B cell (primary cell): ENCODE measurements around the gene ARPIN. TPM values are rescaled to one million over a fixed set of nuclear protein-coding genes. Genes with fewer than 3 reads are reported as not detected.

Source experiments
- ATAC-seq: fragments of 200-7000 bp; cut with Tn5 transposase; one replicate; pipeline ENCODE4 v1.10.0; 2021; ENCODE audit warnings: low read depth, mild to moderate bottlenecking, moderate number of reproducible peaks, moderate library complexity
- CTCF ChIA-PET: fragments of 350-600 bp; sonication (Branson Sonifier 250); formaldehyde crosslinking; loops from one replicate; lab custom pipeline; 2021; ENCODE audit warnings: antibody characterized with exemption, inconsistent platforms; lab: Charles Lee
- POLR2A ChIA-PET: fragments of 350-600 bp; sonication (Branson Sonifier 250); formaldehyde crosslinking; loops from one replicate; lab custom pipeline; 2021; ENCODE audit warnings: antibody characterized with exemption; lab: Charles Lee
- DNase-seq: peaks from one replicate; pipeline ENCODE4 v3.0.0; 2013
- H2AFZ ChIP-seq: 2 replicates; pipeline ENCODE4 v1.6.1; 2012; ENCODE audit warnings: mild to moderate bottlenecking, low read depth, low read length; ENCODE audit not compliant: insufficient read depth, poor library complexity, severe bottlenecking
- H3K27ac ChIP-seq, 2 donors: 1 replicate in 1 of 2; 2 replicates in 1 of 2; pipeline ENCODE4 v1.5.1; 2012 to 2013; ENCODE audit warnings: low read length in 2 of 2, mild to moderate bottlenecking in 2 of 2, moderate library complexity in 1 of 2
- H3K27me3 ChIP-seq, 4 experiments: fragments of 200-600 bp in 1 of 4; sonication (generic) in 1 of 4; replicated peaks in 1 of 4; 1 replicate in 2 of 4; 2 replicates in 2 of 4; pipeline versions ENCODE4 v1.6.1 to v1.7.0; 2013 to 2016; ENCODE audit warnings: low read length in 3 of 4, mild to moderate bottlenecking in 2 of 4, mixed read lengths in 1 of 4, moderate library complexity in 1 of 4; ENCODE audit not compliant: insufficient read depth in 4 of 4, control insufficient read depth in 3 of 4; ENCODE audit errors: control extremely low read depth in 1 of 4
- H3K36me3 ChIP-seq, 2 experiments: replicated peaks in 1 of 2; 1 replicate in 1 of 2; 2 replicates in 1 of 2; pipeline versions ENCODE4 v1.6.1 to v1.7.1; 2013; ENCODE audit warnings: low read length in 1 of 2; ENCODE audit not compliant: insufficient read depth in 2 of 2, control insufficient read depth in 1 of 2; ENCODE audit errors: control extremely low read depth in 1 of 2, extremely low read depth in 1 of 2
- H3K4me1 ChIP-seq, 2 donors: fragments of 200-600 bp in 1 of 2; sonication (generic) in 1 of 2; 1 replicate in 1 of 2; 2 replicates in 1 of 2; pipeline versions ENCODE4 v1.5.1 to v1.6.1; 2013 to 2017; ENCODE audit warnings: low read length in 2 of 2; ENCODE audit not compliant: control insufficient read depth in 2 of 2, insufficient read depth in 2 of 2
- H3K4me2 ChIP-seq: replicated peaks from 2 replicates; pipeline ENCODE3; 2012; ENCODE audit warnings: mild to moderate bottlenecking, low read depth, low read length; ENCODE audit not compliant: poor library complexity, severe bottlenecking
- H3K4me3 ChIP-seq, 5 experiments: fragments of 200-600 bp in 1 of 5; sonication (generic) in 1 of 5; 1 replicate in 3 of 5; 2 replicates in 2 of 5; pipeline versions ENCODE4 v1.5.1 to v1.7.0; 2011 to 2016; ENCODE audit warnings: low read length in 4 of 5, mild to moderate bottlenecking in 4 of 5, low read depth in 2 of 5, control low read depth in 1 of 5, moderate library complexity in 1 of 5; ENCODE audit not compliant: insufficient read depth in 1 of 5; ENCODE audit errors: control extremely low read depth in 1 of 5, extremely low read depth in 1 of 5
- H3K79me2 ChIP-seq: fragments of 200-600 bp; sonication (generic); one replicate; pipeline ENCODE4 v1.6.0; 2016; ENCODE audit warnings: low read length; ENCODE audit not compliant: control insufficient read depth, insufficient read depth
- H3K9ac ChIP-seq: fragments of 200-600 bp; sonication (generic); 2 replicates; pipeline ENCODE4 v1.6.1; 2017; ENCODE audit warnings: mild to moderate bottlenecking, low read length, moderate library complexity
- H3K9me3 ChIP-seq, 3 donors: one replicate each; pipeline versions ENCODE4 v1.6.1 to v1.7.1; 2013; ENCODE audit warnings: low read length in 2 of 3; ENCODE audit not compliant: control insufficient read depth in 2 of 3, insufficient read depth in 1 of 3; ENCODE audit errors: control extremely low read depth in 1 of 3
- H4K20me1 ChIP-seq: 2 replicates; pipeline ENCODE4 v1.6.0; 2012; ENCODE audit warnings: mild to moderate bottlenecking, low read length; ENCODE audit not compliant: insufficient read depth, control insufficient read depth, poor library complexity, severe bottlenecking
- H3K27ac Mint-ChIP-seq: one replicate; pipeline ENCODE4 v1.8.0; 2021; ENCODE audit warnings: mixed read lengths
- H3K27me3 Mint-ChIP-seq: one replicate; pipeline ENCODE4 v1.8.0; 2021; ENCODE audit warnings: mixed read lengths
- H3K4me1 Mint-ChIP-seq: one replicate; pipeline ENCODE4 v1.8.0; 2021; ENCODE audit warnings: mixed read lengths
- H3K4me3 Mint-ChIP-seq: one replicate; pipeline ENCODE4 v1.8.0; 2021; ENCODE audit warnings: mixed read lengths
- H3K9me3 Mint-ChIP-seq: one replicate; pipeline ENCODE4 v1.8.0; 2022; ENCODE audit warnings: mixed read lengths; ENCODE audit not compliant: insufficient read depth
- CTCF ChIP-seq: fragments of 200-600 bp; IDR thresholded peaks from one replicate; pipeline ENCODE4 v1.8.0; 2022; ENCODE audit warnings: antibody characterized with exemption, mild to moderate bottlenecking
- EZH2 ChIP-seq: IDR thresholded peaks from 2 replicates; pipeline ENCODE4 v1.6.1; 2012; ENCODE audit warnings: borderline replicate concordance, low read depth, mild to moderate bottlenecking, moderate library complexity, low read length; ENCODE audit not compliant: insufficient read depth, poor library complexity, severe bottlenecking
- WGBS: methylation state at CpG from one replicate; pipeline ENCODE4 v1.1.5; 2013; ENCODE audit warnings: missing lambda C conversion rate; ENCODE audit not compliant: insufficient coverage; 5-methylcytosine and 5-hydroxymethylcytosine counted together
- intact Hi-C: fragments of 100-400 bp; cut with micrococcal nuclease; formaldehyde crosslinking; loops from one replicate; pipeline ENCODE4 v1.10.0; 2022
- polyA plus RNA-seq: library from polyadenylated mRNA; depleted of rRNA; stranded (reverse); fragments of >200 nt; gene quantifications from 2 replicates; pipeline ENCODE4 v1.2.3, GENCODE V29; 2012
- total RNA-seq, 2 donors: library from RNA; stranded (reverse); fragments of 120-200 nt in 1 of 2; gene quantifications; 1 replicate in 1 of 2; 2 replicates in 1 of 2; pipeline versions ENCODE4 v1.2.3 to v1.2.4, GENCODE V29; 2013 to 2022

Gene ARPIN
- total and polyA plus RNA-seq, 2 donors (not counting 1 experiment from before 2014, with no cell fraction given): 0.10 TPM

GRCh38 chr15:89878323-89878722 lies 34.4 kb downstream of the ARPIN start:
- Histone ChIP-seq H3K4me3 (no peak overlapping the region), H3K36me3 (peaks cover 12 to 19% of the 10 kb centered on the region in 2 experiments), H3K9ac (no peak overlapping the region), H2AFZ (no peak overlapping the region), H4K20me1 (no peaks in the 10 kb centered on the region), H3K27me3 (no peaks in the 10 kb centered on the region), H3K4me2 (no peak overlapping the region), H3K27ac (no peak overlapping the region), H3K9me3 (no peaks in the 10 kb centered on the region), H3K4me1 (peaks cover 0 to 4% of the 10 kb centered on the region in 2 donors), H3K79me2 (no peaks in the 10 kb centered on the region)
- intact Hi-C loops: no loop called here
- no peak for TF ChIP-seq CTCF
- TF ChIP-seq EZH2: no peak
- Mint-ChIP-seq H3K9me3 (no peaks in the 10 kb centered on the region), H3K27ac (no peak overlapping the region), H3K27me3 (no peaks in the 10 kb centered on the region), H3K4me1 (peaks cover 5% of the 10 kb centered on the region), H3K4me3 (no peak overlapping the region)
- ATAC-seq: no peak
- POLR2A ChIA-PET: no interaction called here
- WGBS: 100% methylated on average over 1 of the region's 3 CpGs
- CTCF ChIA-PET: interaction anchor here (1.8 kb wide), 1 partner anchor 117 kb away, joined by 5 read pairs; no protein-coding TSS in a partner anchor
- DNase-seq: no peak

DNA sequence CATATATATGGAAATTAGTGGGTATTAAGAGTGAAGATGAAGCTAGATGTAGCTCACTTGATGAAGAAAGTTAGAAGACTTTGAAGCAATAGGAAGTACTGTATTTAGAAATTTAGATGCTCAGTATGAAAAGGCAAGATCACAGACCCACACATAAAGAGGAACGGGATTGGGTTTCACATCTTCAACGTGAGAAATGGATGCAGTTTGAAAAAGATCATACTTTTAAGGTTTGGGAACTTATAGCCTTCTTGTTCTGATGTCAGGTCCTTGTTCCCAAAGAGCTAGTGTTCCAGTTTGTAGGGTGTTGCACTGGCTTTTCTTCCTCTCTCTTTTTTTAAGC lies 35.7 kb downstream of the ARPIN start:
- intact Hi-C loops: no loop called here
- TF ChIP-seq CTCF (no peak), EZH2 (no peak)
- Histone ChIP-seq H3K4me2 (no peak overlapping the region), H3K9me3 (no peaks in the 10 kb centered on the region), H3K27ac (no peak overlapping the region), H3K36me3 (peaks cover 12 to 13% of the 10 kb centered on the region in 2 experiments), H3K4me3 (no peak overlapping the region), H3K4me1 (peaks cover 0 to 4% of the 10 kb centered on the region in 2 donors), H3K79me2 (no peaks in the 10 kb centered on the region), H3K27me3 (no peaks in the 10 kb centered on the region), H3K9ac (no peak overlapping the region), H4K20me1 (no peaks in the 10 kb centered on the region), H2AFZ (no peak overlapping the region)
- Mint-ChIP-seq H3K27ac (no peak overlapping the region), H3K27me3 (no peaks in the 10 kb centered on the region), H3K4me3 (no peak overlapping the region), H3K9me3 (no peaks in the 10 kb centered on the region), H3K4me1 (peaks cover 5% of the 10 kb centered on the region)
- POLR2A ChIA-PET: no interaction called here
- CTCF ChIA-PET: interaction anchor here (0.6 to 6.8 kb wide), 12 partner anchors 10 to 395 kb away, joined by 3 to 159 read pairs (median 5); partner anchors contain the start of gene AP3S2
- ATAC-seq (no peak), DNase-seq (no peak)
- WGBS: no CpG with 5 or more reads among the region's 2 CpGs
